Activated gamma-delta T cell treated with Interleukin-2 at 50 U/mL for 16 hours (primary cell): ENCODE results near the gene CHCHD6.

ENCODE experiments used
- DNase-seq: peaks from one replicate; pipeline ENCODE4 v3.0.0-alpha.2; 2020

CHCHD6 gene

DNA sequence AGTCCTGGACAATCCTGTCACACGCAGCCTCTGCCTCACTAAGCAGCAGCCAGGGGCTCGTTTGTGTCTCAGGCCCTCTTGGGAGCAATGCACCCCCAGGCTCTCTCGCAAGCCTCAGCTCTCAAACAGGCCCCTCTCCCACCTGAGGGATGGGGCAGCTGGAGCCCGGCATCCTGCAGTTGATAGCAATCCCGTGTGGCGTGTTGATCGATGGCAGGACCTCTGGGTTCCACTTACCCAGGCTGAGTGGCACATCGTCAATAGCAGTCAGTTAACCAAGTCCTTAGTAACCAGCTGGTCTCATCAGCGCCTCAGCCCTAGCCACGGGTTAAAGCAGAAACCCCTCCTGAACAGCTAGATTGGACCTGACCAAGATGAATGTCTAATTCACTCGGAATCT lies 242.4 kb downstream of the CHCHD6 start:
- no peak for DNase-seq

DNA sequence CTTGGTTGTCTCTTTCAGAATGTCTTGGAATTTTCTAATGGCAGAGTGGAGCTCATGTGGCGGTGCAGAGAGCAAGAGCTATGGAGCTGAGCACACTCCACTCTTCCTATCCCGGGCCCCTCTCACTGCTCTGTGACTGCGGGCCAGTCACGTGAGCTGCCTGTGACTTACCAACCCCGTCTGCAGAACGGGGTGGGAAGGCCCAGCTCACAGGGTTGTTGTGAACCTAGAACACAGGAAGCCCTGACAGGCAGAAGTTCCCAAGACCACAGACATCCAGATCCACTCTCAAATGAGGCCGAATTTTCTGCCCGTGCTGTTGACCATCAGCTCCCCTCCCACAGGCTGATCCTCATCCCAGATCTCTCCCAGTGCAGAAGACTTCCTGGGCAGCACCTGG lies 243.4 kb downstream of the CHCHD6 start:
- DNase-seq: no peak

- no peak for DNase-seq
These were observed 245.0 kb downstream of the CHCHD6 start for GRCh38 chr3:126948980-126949535.

GRCh38 chr3:126951561-126951960 lies 247.5 kb downstream of the CHCHD6 start:
- no peak for DNase-seq

DNA sequence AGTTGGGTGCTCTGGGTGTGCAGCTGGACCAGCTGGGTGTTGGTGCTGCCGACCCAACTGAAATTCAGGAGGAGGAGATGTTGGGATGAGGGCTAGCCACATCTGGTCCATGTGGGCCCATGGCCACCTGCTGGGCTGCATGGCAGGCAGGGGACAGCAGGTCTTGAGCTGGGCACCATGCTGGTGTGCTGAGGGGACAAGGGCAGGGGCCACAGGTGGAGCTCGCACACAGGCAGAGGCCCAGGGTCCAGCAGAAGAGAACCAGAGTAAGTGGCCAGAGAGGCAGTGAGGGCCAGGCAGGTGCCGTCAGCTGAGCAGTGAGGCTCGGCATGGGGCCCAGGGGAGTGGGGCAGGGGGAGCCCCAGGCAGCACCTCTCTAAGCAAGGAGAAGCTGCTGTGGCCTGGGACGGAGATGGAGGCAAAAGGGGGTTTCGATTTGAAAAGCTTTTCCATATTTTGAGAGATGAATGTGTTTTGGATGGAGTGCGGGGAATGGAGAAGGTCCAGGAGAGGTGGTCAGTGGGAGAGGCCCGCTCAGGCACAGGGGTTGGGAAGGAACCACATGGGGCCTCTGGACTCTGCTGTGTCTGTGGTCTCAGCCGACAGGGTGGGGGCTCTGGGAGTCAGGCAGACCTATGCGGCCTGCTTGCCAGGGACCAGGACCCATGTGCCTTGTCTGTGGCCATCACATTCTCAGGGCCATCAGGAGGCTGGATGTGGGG lies 248.4 kb downstream of the CHCHD6 start:
- DNase-seq: no peak

- DNase-seq: no peak
These were observed 249.1 kb downstream of the CHCHD6 start for GRCh38 chr3:126952983-126953660.

DNA sequence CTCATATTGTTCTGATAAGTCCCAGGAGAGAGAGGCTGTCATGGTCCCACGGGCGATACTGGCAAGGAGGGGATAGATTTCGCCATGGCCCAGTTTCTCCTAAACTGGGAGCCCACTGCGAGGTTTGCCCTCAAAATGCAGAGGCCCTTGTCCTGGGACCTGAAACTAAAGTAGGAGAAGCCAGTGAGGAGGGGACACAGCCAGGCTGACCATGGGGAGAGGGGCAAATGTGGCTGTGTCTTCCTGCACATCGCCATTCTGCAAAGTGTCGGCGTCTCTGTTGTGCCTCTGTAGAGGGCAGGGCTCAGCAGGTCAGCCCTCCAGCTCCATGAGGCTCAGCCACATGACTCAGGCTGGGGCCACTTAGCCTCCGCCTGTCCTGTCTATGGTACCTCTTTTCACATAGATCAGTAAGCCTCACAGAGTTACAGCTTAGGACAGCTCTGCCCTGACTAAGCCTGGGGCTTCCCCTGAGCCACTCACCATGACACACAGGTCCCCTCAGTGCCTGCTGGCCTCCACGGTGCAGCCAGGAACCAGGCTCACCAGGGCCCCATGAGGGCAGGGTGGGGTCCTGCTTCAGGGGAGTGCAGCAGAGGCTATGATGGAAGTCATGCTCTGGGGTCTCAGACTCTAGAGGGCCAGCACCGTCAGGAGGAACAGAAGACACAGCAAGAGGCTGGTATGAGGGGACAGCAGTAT lies 250.3 kb downstream of the CHCHD6 start:
- no peak for DNase-seq

DNA sequence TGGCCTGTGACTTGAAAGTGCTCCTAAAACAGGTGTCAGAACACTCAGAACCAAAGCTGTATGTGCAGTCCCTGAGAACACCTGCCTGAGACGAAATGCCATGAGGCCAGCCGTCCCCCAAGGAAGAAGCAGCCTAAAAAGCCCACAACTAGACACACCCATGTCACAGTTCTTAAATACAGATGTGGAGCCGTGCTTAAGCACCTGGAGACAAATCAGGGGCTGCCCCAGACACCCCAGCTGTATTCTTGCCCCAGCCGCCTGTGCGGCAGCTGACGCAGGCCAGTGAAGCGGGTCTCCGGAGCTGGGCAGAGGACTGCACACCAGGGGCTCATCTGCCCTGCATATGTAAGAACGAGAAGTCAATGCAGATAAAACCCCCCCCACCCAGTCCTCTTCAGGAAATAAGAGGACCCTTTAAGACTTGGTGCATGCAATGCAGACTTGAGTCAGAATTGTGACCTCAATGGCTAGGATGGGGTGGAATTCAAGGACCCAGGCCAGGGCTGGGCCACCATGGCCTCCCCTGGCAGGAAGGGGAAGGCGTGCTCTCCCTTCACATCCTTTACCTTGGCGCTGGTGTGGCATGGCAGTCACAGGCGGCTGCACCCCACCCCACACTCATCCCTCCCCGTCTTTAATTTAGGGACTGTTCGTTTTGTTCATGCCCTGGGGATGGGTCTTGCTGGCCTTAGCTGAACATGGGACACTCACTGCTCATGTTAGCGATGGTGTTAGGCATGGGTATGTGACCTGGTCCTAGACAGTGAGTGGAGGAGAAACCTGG lies 251.2 kb downstream of the CHCHD6 start:
- DNase-seq: no peak

- DNase-seq: no peak
These were observed 252.3 kb downstream of the CHCHD6 start for GRCh38 chr3:126956361-126956760.

DNA sequence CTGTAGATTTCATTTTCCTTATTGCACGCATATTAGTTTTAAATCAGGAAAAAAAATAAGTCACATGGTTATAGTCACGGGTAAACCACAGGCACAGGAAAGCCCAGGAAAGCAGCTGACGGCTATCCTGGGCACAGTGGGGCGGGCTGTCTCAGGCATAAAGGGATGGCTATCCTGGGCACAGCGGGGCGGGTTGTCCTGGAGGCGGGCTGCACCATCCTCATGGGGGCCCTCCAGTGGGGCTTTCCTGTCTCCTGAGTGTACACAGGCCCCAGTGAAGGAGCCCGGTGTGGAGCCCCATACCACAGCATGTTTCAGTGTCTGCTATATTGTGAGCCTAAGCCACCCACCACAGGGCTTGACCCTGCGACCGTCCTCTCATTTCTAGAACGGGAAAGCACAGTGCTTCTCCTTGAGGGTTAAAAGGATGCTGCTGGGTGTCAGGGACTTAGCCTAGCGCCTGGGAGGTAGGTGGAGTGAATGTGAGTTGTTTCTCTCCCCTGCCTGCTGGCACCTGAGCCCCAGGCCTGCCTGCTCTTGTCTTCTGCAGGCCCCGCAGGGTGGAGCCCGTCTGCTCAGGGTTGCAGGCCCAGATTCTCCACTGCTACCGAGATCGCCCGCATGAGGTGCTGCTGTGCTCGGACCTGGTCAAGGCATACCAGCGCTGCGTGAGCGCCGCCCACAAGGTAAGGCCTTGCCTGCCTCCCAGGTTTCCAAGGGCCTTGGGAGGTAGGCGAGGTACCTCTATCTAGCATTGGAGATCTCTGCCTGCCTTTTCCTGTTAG lies 253.0 kb downstream of the CHCHD6 start:
- no peak for DNase-seq

GRCh38 chr3:126957776-126958637 lies 254.0 kb downstream of the CHCHD6 start:
- DNase-seq: no peak

DNA sequence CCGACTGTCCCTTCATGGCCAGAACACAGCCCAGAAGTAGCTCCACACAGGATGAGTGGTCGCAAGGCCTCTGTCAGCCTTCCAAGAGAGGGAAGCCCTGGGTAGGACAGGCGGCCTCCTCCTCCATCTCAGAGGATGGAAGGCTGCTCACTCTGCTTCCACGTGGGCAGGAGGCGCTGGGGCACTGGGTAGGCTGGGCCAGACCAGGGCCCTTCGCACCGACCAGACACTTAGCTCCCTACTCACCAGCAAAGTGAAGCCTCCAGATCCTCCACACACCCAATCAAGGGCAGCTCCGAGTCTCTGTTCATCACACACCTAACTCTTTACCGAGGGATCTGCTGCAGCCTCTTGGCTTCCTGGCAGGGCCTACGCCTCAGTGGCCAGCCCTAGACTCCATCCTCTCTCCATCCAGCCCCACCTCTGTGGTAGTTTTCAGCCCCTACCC lies 254.6 kb downstream of the CHCHD6 start:
- no peak for DNase-seq

DNA sequence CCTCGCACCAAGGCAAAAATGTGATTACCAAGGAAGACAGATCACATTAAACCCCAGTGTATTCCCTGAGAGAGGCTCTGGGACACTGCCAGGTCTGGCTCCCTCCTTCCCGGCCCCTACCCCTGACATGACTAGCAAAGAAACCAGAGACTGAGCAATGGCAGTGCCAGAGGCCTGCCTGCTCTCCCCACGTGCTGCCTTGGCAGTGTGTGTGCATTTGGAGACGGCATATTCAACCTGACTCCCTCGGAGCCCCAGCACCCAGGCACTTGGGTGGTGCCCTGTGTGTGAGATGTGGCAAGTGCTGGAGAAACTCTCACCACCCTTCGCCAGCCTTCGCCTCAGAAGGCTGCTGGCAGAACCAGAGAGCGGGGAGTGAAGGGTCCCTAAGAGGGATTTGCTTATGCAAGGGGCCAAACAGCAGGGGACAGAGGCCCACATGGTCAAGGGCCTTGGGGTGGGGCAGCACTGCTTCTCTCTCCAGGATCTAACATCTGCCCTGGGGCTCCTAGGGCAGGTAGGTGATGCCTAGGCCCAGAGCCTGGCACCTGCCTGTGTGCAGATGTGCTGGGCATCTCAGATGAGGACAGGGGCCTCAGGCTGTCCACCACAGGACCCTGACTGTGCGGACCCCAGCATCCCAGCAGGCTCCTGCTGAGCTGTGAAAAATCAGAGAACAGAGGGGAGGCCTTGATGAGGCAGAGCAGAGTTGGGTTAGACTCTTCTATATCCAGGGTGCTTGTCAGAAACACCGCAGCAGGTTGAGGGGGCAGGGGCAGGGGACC lies 255.3 kb downstream of the CHCHD6 start:
- no peak for DNase-seq

- no peak for DNase-seq
These were observed 256.0 kb downstream of the CHCHD6 start for GRCh38 chr3:126959921-126960603.

DNA sequence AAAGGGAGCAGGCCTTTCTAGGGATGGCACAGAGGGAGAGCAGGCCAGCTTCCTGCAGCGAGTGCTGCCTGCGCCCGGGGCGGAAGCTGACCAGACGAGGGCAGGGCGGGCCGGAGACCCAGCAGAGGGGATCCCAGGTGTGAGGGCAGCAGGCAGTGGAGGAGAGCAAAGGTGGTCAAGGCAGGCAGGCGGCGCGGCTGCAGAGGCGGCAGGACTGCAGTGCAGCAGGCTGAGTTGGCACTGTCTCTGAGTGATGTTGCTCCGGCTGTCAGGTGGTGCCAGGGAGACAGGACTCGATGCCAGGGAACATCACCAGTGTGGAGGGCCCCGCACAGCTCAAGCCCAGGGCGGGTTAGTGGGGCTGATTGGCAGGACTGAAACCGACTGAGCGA lies 256.6 kb downstream of the CHCHD6 start:
- no peak for DNase-seq

DNA sequence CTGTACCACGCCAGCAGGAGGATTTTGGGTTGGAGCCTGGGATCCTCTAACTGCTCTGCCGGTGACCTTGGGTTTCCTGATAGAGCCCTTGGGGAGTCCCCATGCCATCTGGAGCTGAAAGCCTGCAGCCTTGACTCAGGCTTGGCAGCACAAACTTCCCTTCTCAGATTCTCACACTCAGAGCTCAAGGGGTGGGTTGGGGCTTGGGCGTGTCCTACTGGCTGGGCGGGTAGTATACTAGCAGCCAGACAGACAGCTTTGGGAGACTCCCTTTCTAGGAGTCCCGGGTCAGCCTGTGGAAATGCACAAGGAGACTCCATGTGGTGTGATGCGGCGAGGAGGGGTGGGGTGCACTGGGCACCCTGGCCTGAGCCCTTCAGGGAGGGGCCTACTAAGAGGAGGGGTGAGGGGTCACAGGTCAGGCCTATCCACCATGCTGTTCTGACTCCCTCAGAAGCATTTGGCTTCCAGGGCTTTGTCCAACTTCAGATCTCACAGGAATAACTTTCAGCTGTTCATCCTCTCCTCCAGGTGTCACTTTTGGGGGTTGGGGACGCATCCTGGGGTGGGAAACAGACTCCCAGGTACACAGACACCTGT lies 257.3 kb downstream of the CHCHD6 start:
- DNase-seq: no peak

DNA sequence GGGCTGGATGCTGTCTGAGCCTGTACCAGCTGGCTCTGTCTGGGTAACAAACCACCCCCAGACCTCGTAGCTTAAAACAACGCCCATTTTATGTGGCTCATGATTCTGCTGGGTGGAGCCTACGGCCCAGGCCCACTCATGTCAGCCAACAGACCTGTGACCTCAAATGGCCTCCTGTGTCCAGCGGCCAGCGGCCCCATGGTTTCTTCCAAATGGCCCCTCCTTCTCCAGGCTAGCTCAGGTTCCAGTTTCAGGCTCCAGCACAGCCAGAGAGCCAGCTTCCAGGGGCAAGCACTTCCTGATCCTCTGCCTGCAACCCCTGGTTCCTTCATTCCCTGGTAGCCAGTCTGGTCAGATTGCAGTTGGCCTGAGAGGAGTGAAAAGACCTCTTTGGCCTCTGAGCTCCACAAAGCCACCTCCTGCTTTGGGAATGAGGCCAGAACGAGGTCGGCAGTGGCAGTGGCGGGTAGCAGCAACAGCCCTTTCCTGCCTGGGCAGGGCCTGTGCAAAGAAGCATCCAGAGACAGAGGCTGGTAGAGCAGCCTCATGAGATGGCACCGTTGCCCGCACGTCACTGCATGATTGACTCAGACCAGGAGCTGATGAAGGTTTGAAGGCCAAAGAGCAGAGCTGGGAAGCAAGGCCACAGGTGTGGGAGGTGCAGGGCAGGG lies 257.9 kb downstream of the CHCHD6 start:
- no peak for DNase-seq

GRCh38 chr3:126962756-126963155 lies 258.7 kb downstream of the CHCHD6 start:
- DNase-seq: no peak
